AG10803 (cell line): ENCODE results near the gene BCAS1.

Source experiments
- DNase-seq: peaks from one replicate; pipeline ENCODE4 v3.0.0; 2010; ENCODE audit warnings: low read depth
- H3K4me3 ChIP-seq: 2 replicates; pipeline ENCODE4 v1.5.1; 2011; ENCODE audit warnings: mild to moderate bottlenecking, low read length, control low read depth
- CTCF ChIP-seq: conservative IDR thresholded peaks from 2 replicates; pipeline ENCODE4 v1.5.1; 2011; ENCODE audit warnings: mild to moderate bottlenecking, low read length, control low read depth, inconsistent platforms

Gene BCAS1

GRCh38 chr20:53990768-53991450 lies 79.5 kb downstream of the BCAS1 start:
- no peak overlapping the region for H3K4me3 ChIP-seq
- TF ChIP-seq CTCF: no peak
- DNase-seq: no peak

GRCh38 chr20:53990003-53990402 lies 80.4 kb downstream of the BCAS1 start:
- DNase-seq: no peak
- TF ChIP-seq CTCF: no peak
- no peak overlapping the region for H3K4me3 ChIP-seq

- TF ChIP-seq CTCF: no peak
- H3K4me3 ChIP-seq: no peak overlapping the region
- DNase-seq: no peak
Observed at GRCh38 chr20:53989401-53989800, 81.0 kb downstream of the BCAS1 start.

- no peak for DNase-seq
- no peak for TF ChIP-seq CTCF
Observed at GRCh38 chr20:53986037-53986650, 84.2 kb downstream of the BCAS1 start.

GRCh38 chr20:53985150-53985518 lies 85.3 kb downstream of the BCAS1 start:
- no peak for TF ChIP-seq CTCF
- no peak for DNase-seq
- 0 out of 2 replicates have a peak overlapping the region, but pooled peaks have one; percentile 2 for H3K4me3 ChIP-seq

More at GRCh38 chr20:53986037-53986650, 84.2 kb downstream of the BCAS1 start:
- H3K4me3 ChIP-seq: no peak overlapping the region

GRCh38 chr20:53984356-53985149 lies 85.8 kb downstream of the BCAS1 start:
- no peak overlapping the region for H3K4me3 ChIP-seq
- TF ChIP-seq CTCF: peak; percentile 31
- DNase-seq: peak; percentile 92
